Mesodermal cell (in vitro differentiated cells): ENCODE measurements around the gene SP140.
"Not testable (repeated sequence)": the region's sequence is repeated elsewhere in the genome, so short reads cannot be mapped to it uniquely, and the experiment has no call there.

ENCODE experiments used
- H3K27ac ChIP-seq: 2 replicates; pipeline ENCODE4 v1.7.0; 2013; ENCODE audit warnings: mild to moderate bottlenecking, low read depth, low read length, moderate library complexity; ENCODE audit not compliant: severe bottlenecking
- H3K36me3 ChIP-seq: 2 replicates; pipeline ENCODE4 v1.7.1; 2013; ENCODE audit warnings: mild to moderate bottlenecking, low read length, moderate library complexity; ENCODE audit not compliant: control insufficient read depth, insufficient read depth
- H3K4me1 ChIP-seq: one replicate; pipeline ENCODE4 v1.7.1; 2013; ENCODE audit warnings: mild to moderate bottlenecking, low read length; ENCODE audit not compliant: insufficient read depth, control insufficient read depth, poor library complexity, severe bottlenecking
- H3K4me3 ChIP-seq: 2 replicates; pipeline ENCODE4 v1.7.0; 2013; ENCODE audit warnings: low read length, control low read depth, mild to moderate bottlenecking; ENCODE audit not compliant: insufficient read depth, poor library complexity, severe bottlenecking; ENCODE audit errors: extremely low read depth
- H3K9me3 ChIP-seq: 2 replicates; pipeline ENCODE4 v1.7.1; 2013; ENCODE audit warnings: mild to moderate bottlenecking, low read length, moderate library complexity; ENCODE audit not compliant: control insufficient read depth
- WGBS, 2 experiments: methylation state at CpG; one replicate each; pipeline ENCODE4 v1.1.5; 2013; ENCODE audit warnings: missing lambda C conversion rate in 2 of 2; ENCODE audit not compliant: insufficient coverage in 2 of 2; 5-methylcytosine and 5-hydroxymethylcytosine counted together

SP140 gene

DNA sequence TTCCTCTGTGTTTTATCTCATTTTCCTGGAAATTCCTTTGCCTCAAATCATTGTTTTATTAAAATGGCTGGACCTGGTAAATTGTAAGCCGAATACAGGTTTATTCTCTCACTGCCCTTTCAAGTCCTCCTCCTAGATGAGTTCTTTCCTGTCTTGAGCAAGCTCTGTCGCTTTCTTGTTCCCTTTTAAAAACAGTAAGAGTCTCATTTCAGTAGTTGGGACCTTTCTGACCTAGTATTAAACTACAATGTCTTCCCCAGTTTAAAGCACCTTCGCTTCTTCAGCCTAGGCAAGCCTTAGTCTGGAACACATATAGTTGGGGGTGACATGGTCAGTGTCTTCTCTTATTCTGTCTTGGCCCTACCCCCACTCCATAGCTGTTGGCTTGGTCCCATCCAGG lies 60.5 kb downstream of the SP140 start:
- WGBS, 2 experiments = 81% methylated on average over 2 of the region's 3 CpGs; no CpG with 5 or more reads in 1 of the 2 experiments

DNA sequence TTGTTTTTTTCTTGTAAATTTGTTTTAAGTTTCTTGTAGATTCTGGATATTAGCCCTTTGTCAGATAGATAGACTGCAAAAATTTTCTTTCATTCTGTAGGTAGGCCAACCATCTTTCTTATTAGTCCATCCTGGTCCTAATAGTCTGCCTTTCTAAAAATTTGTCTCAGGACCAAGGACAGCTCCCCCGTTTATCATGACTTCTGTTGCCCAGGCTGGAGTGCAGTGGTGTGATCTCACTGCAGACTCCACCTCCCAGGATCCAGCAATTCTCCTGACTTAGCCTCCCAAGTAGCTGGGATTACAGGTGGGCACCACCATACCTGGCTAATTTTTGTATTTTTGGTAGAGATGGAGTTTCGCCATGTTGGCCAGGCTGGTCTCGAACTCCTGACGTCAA lies 63.8 kb downstream of the SP140 start:
- not testable (repeated sequence) for H3K27ac ChIP-seq, H3K36me3 ChIP-seq, H3K9me3 ChIP-seq, H3K4me3 ChIP-seq, H3K4me1 ChIP-seq
- 71 to 93% methylated on average over 1 to 4 of the region's 4 CpGs for WGBS, 2 experiments

More for the DNA sequence above, 60.5 kb downstream of the SP140 start:
- no peaks in the 10 kb centered on the region for H3K36me3 ChIP-seq
- no peaks in the 10 kb centered on the region for H3K4me1 ChIP-seq
- H3K4me3 ChIP-seq = no peak overlapping the region
- H3K9me3 ChIP-seq = no peaks in the 10 kb centered on the region
- no peak overlapping the region for H3K27ac ChIP-seq

DNA sequence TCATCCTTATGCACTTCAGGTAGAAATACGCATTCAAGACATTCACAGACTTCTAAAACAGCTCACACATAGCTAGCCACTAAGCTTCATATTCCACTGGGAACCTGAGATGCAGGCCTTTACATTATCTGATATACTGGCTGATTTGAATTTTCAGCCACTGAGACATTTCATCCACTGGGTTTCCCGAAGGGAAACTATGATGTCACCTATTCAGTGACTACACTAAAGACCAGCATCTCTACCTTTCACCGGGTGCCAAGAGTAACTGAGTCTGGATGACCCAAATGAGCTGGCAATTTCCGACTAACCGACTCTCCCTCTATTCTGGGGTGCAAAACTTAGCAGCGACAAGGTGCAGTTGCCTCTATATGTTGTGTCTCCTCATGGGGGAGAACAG lies 69.7 kb downstream of the SP140 start:
- Histone ChIP-seq H3K4me3 (no peak overlapping the region), H3K36me3 (no peaks in the 10 kb centered on the region), H3K4me1 (no peaks in the 10 kb centered on the region), H3K9me3 (no peaks in the 10 kb centered on the region), H3K27ac (no peak overlapping the region)
- 87 to 89% methylated on average over 6 of the region's 6 CpGs for WGBS, 2 experiments

DNA sequence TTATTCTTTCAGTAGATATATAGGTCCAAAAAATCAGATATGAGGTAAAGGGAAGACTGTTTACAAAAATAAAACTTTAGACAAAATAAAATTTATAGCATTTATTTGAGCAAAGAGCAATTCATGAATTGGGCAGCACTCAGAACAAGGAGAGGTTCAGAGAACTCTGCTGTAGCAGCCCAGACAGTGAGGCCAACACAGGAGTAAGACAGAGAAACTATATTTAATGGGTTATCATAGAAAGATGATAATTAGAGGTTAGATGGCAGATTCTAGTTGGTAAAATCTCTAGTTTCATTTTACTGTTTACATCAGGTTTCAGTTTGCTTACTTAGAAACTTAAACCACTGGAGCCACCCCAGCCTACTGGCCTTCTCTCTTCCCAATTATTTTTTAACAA lies 71.4 kb downstream of the SP140 start:
- Histone ChIP-seq H3K4me1 (no peaks in the 10 kb centered on the region), H3K9me3 (no peaks in the 10 kb centered on the region), H3K36me3 (no peaks in the 10 kb centered on the region), H3K4me3 (no peak overlapping the region), H3K27ac (no peak overlapping the region)

DNA sequence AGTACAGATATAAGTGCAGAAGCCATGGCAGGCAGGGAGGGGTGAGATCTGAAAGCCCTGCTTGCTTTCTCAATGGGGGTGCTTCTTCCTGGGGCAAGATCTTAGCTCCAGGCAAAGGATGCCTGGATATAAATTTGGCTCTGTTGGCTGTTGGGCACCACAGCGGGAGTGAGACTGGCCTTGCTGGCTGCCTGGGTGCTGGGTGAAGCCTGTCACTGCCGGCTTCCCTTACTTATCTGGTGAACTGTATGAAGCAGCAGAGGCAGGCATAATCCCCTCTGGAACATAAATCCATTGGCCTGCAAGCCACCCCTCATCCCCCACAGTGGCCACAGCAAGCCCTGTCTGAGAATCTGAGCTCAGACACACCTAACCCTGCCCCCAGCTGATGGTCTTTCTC lies 74.1 kb downstream of the SP140 start:
- H3K36me3 ChIP-seq = no peaks in the 10 kb centered on the region
- H3K9me3 ChIP-seq = no peaks in the 10 kb centered on the region
- H3K4me1 ChIP-seq = no peaks in the 10 kb centered on the region
- WGBS, 2 experiments = 76 to 100% methylated on average over 1 to 2 of the region's 2 CpGs
- H3K4me3 ChIP-seq = no peak overlapping the region
- no peak overlapping the region for H3K27ac ChIP-seq

DNA sequence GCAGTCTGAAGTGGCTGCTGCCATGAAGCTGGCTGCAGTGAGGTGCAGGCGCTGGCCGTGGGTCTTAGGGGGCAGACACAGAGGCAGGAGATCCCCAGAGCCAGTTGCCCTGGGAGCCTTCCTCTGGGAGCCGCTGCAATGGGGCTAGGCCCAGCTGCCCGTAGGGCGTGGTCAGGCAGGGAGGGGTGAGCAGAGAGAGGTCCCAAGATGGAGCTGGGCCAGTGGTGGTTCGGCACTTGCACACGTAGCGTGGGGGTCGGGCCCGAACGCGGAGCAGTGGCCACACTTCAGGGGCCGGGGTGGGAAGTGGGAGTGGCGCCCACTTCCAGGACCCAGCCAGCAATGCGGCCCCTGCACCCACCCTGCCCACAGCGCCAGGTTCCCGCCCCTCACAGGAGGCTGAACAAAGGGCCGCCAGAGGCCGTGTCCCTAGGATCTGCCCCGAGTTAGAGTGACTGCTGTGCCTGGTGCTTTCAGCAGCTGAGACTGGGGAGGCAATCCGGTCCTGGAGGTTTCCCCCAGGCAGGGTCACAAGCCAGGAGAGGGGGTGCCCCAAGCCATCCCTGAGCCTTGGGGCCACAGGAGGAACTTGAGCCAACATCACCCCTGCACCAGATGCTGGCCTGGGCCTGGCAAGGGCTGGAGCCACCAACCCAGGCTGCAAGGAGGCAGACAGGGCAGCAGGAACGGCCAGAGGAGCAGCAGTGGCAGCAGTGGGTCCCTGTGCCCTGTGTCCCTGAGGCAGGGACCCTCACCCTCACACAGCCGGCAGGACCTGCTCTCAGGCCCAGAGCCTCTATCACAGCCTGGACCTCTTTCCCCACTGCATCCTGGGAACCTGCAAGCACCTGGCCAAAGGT lies 80.1 kb downstream of the SP140 start:
- no peaks in the 10 kb centered on the region for H3K9me3 ChIP-seq
- no peak overlapping the region for H3K4me3 ChIP-seq
- H3K4me1 ChIP-seq = no peaks in the 10 kb centered on the region
- WGBS, 2 experiments = 87 to 91% methylated on average over 19 to 20 of the region's 23 CpGs
- no peaks in the 10 kb centered on the region for H3K36me3 ChIP-seq
- no peak overlapping the region for H3K27ac ChIP-seq

DNA sequence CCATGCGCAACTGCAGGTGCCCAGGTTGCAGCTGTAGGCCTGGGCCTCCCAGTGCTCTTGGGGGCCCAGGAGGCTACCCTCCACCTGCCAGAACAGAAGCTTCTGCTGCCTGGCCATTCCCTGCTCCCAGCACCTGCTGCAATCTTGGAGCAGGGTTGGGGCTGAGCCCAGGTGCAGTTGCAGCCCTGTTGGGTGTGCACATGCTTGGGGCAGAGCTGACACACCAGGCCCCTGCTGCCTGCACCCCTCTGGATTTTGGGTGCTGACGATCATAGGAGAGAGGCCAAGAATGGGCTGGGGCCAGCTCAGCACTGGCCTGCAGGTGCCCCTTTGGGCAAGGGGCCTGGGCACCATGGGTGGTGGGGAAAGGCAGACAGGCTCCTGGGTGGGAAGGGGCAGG lies 80.9 kb downstream of the SP140 start:
- WGBS, 2 experiments = 55 to 72% methylated on average over 2 of the region's 2 CpGs
- Histone ChIP-seq H3K27ac (no peak overlapping the region), H3K9me3 (no peaks in the 10 kb centered on the region), H3K36me3 (no peaks in the 10 kb centered on the region), H3K4me3 (no peak overlapping the region), H3K4me1 (no peaks in the 10 kb centered on the region)

DNA sequence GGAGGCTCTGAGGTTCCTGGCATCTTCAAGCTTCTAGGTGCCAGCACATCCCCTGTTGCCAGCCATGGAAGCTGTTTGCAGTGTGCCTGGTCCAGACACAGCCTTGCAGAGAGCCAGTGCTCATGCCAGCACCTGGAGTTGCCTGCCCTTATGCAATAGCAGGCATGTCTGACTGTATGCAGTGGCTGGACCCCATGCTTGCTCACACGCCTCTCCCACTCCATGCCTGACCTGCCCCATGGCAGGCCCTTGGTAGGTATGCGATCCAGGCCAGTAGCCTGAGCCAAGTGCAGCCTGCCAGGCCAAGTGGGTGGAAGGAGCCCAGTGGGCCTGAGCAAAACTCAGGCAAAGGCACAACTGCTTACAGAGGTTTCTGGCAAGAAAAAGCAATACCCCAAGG lies 81.9 kb downstream of the SP140 start:
- Histone ChIP-seq H3K27ac (no peak overlapping the region), H3K4me1 (no peaks in the 10 kb centered on the region), H3K9me3 (no peaks in the 10 kb centered on the region), H3K4me3 (no peak overlapping the region), H3K36me3 (no peaks in the 10 kb centered on the region)
- 82 to 100% methylated on average over 1 to 2 of the region's 2 CpGs for WGBS, 2 experiments

DNA sequence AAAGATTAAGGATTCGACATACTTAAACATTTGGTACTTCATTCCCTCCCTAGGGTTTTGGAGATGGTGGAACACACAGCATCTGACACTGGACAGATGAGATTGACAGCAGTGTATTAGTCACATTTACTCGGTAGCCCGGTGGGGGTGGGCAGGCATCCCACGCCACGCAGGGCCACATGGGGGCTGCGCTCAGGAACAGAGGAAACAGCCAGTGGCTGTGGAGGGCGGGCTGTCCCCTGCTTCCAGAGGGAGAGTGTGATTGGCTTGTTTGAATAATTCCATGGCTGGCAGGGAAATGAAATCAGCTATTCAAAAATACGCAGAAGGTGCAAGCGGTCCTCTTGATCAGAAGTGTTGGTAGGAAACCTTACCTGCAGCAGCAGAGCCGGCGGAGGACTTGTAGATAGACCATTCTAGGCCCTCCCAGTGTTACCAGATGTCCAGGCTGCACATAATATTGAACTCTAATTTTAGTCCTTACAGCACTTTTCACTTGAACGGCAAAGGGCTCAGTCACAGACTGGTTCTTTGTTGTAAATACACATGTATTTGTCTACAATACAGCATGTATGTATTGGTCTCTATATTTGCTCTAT lies 83.0 kb downstream of the SP140 start:
- WGBS, 2 experiments = 90 to 95% methylated on average over 7 to 10 of the region's 12 CpGs
- Histone ChIP-seq H3K9me3 (no peaks in the 10 kb centered on the region), H3K36me3 (no peaks in the 10 kb centered on the region), H3K4me1 (no peaks in the 10 kb centered on the region), H3K4me3 (no peak overlapping the region), H3K27ac (no peak overlapping the region)

DNA sequence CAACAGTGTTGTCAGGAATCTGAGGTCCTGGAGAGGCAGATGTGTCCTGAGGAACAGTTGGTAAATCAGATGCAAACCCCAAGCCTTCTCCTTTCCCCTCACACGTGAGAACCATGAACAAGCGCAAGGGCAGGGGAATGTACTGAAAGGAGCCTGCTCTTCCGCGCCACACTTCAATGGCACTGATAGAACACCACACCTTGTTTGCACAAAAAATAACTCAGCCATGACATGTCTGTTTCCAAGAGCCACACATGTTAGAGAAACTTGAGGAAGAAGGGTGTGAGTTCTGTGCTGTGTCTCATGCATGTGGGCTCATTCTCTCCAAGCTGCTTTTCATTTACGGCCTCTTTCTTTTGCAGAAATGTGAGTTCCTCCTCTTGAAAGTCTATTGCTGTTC lies 85.3 kb downstream of the SP140 start:
- not testable (repeated sequence) for H3K4me1 ChIP-seq, H3K27ac ChIP-seq, H3K9me3 ChIP-seq, H3K4me3 ChIP-seq, H3K36me3 ChIP-seq
- WGBS, 2 experiments = no CpG with 5 or more reads among the region's 5 CpGs

DNA sequence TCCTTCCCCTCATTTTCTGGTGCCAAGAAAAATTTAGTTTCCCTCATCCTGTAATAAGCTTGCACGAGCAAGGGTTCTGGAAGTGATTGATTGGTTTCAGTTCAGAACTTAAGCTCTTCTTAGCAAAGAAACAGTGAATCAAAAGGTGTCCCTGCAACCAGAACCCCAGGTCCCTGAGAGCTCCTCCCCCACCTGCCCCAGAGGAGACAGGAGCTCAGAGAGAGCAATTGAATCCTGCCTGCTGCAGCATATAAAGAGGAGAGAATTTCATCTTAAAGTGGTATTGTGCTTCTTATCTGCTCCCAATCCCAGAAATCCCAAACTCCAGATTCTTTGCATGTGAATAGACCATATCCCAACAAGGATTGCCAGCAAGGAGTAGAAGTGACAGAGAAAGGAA lies 86.1 kb downstream of the SP140 start:
- H3K27ac ChIP-seq, H3K4me1 ChIP-seq, H3K36me3 ChIP-seq, H3K9me3 ChIP-seq, H3K4me3 ChIP-seq: not testable (repeated sequence)
- WGBS, 2 experiments = no CpG with 5 or more reads among the region's 1 CpG
